ENCODE measurements around the gene KDM4C. TPM values are rescaled to one million over a fixed set of nuclear protein-coding genes. Genes with fewer than 3 reads are reported as not detected.

Gene KDM4C
- total RNA-seq, 1 experiment from 2014 or later, result 16.8 TPM

DNA sequence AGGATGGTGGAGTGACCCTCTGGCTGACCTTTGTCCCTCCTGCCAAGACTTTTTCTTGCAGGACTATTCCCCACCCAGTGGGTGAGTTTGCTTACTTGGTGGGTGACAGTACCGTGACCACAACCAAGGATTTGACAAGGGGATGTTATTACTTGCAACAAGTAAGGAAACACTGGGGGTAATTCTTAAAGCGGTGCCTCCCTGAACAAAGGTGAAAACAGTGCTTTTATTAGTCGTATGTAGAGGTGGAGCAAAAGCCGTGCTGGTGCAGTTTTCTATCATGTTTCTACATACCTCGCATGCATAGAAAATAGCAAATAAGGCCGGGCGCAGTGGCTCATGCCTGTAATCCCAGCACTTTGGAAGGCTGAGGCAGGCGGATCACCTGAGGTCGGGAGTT lies 41.0 kb upstream of the KDM4C start:
- TF ChIP-seq, protein P1, sequence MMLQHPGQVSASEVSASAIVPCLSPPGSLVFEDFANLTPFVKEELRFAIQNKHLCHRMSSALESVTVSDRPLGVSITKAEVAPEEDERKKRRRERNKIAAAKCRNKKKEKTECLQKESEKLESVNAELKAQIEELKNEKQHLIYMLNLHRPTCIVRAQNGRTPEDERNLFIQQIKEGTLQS (IDR thresholded peaks at IDR 0.05), result no peak
- TF ChIP-seq CEBPB (IDR thresholded peaks at IDR 0.05; ENCODE audit: low read depth) (no peak), SIN3A (IDR thresholded peaks at IDR 0.05; ENCODE audit: low read depth) (no peak), POLR2AphosphoS5 (IDR thresholded peaks at IDR 0.05; ENCODE audit: low read depth, low read length) (no peak), RAD21 (IDR thresholded peaks at IDR 0.05; ENCODE audit: low read depth) (no peak), ZFX (IDR thresholded peaks at IDR 0.05) (no peak)
- intact Hi-C loops (cut with micrococcal nuclease), result no loop called here

GRCh38 chr9:6723881-6724420 lies 33.8 kb upstream of the KDM4C start:
- CTCF ChIA-PET, result no interaction called here
- intact Hi-C loops (cut with micrococcal nuclease), result no loop called here
- Histone ChIP-seq H3K27me3 (ENCODE audit: insufficient read depth, low read length) (no peaks in the 10 kb centered on the region), H3K4me3 (replicated peaks in 1 of 2; ENCODE audit: low read depth in 1 of 2, low read length in 2 of 2) (no peak overlapping the region), H3K79me2 (ENCODE audit: insufficient read depth, low read length) (no peaks in the 10 kb centered on the region), H2AFZ (ENCODE audit: low read depth, low read length, poor library complexity, severe bottlenecking) (no peak overlapping the region), H3K9me2 (ENCODE audit: insufficient read depth) (no peaks in the 10 kb centered on the region), H3K9me3 (ENCODE audit: control insufficient read depth in 1 of 2, insufficient read depth in 1 of 2, low read depth in 1 of 2, low read length in 2 of 2) (no peaks in the 10 kb centered on the region), H3K4me1 (ENCODE audit: control insufficient read depth in 1 of 2, insufficient read depth in 2 of 2, low read length in 2 of 2) (no peaks in the 10 kb centered on the region), H3K9ac (ENCODE audit: low read length) (no peak overlapping the region), H4K20me1 (ENCODE audit: insufficient read depth) (no peaks in the 10 kb centered on the region), H3K27ac (ENCODE audit: low read depth, low read length) (no peak overlapping the region), H3K36me3 (ENCODE audit: control insufficient read depth in 1 of 2, insufficient read depth in 2 of 2, low read length in 2 of 2) (no peaks in the 10 kb centered on the region), H3K4me2 (ENCODE audit: low read length) (no peak overlapping the region)
- ATAC-seq (no peak), DNase-seq (ENCODE audit: low read depth, low spot score) (no peak)
- no TSS peak for BruUV-seq (replicated peaks)
- TF ChIP-seq EZH2phosphoT487 (IDR thresholded peaks at IDR 0.05; ENCODE audit: borderline replicate concordance), result no peak
- no peak for TF ChIP-seq SP1 (IDR thresholded peaks at IDR 0.05; ENCODE audit: low read depth)
- no peak for TF ChIP-seq YY1 (IDR thresholded peaks at IDR 0.05; ENCODE audit: extremely low read depth, insufficient replicate concordance, low read depth, low read length)
- TF ChIP-seq EGR1 (IDR thresholded peaks at IDR 0.05; ENCODE audit: low read depth), result no peak
- TF ChIP-seq ELF1 (IDR thresholded peaks at IDR 0.05; ENCODE audit: borderline replicate concordance, low read depth), result no peak
- no peak for TF ChIP-seq FOSL1 (IDR thresholded peaks at IDR 0.05; ENCODE audit: low read depth)
- no peak for TF ChIP-seq POLR2A (IDR thresholded peaks at IDR 0.05; ENCODE audit: borderline replicate concordance, extremely low read depth, insufficient read depth, insufficient read length)
- TF ChIP-seq POLR2AphosphoS5 (IDR thresholded peaks at IDR 0.05; ENCODE audit: low read depth, low read length), result no peak
- no peak for TF ChIP-seq ZFX (IDR thresholded peaks at IDR 0.05)
- TF ChIP-seq, protein P2, sequence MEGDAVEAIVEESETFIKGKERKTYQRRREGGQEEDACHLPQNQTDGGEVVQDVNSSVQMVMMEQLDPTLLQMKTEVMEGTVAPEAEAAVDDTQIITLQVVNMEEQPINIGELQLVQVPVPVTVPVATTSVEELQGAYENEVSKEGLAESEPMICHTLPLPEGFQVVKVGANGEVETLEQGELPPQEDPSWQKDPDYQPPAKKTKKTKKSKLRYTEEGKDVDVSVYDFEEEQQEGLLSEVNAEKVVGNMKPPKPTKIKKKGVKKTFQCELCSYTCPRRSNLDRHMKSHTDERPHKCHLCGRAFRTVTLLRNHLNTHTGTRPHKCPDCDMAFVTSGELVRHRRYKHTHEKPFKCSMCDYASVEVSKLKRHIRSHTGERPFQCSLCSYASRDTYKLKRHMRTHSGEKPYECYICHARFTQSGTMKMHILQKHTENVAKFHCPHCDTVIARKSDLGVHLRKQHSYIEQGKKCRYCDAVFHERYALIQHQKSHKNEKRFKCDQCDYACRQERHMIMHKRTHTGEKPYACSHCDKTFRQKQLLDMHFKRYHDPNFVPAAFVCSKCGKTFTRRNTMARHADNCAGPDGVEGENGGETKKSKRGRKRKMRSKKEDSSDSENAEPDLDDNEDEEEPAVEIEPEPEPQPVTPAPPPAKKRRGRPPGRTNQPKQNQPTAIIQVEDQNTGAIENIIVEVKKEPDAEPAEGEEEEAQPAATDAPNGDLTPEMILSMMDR (IDR thresholded peaks at IDR 0.05 in 2 of 3, conservative IDR thresholded peaks at IDR 0.05 in 1 of 3; ENCODE audit: borderline replicate concordance in 1 of 3, insufficient read depth in 1 of 3, low read depth in 2 of 3, low read length in 2 of 3), result no peak
- POLR2A ChIA-PET, result no interaction called here
- RAD21 ChIA-PET (ENCODE audit: low non-redundant PET in 1 of 2, low total read pairs in 2 of 2, uncharacterized antibody in 2 of 2, unreplicated experiment in 2 of 2), result no interaction called here

More for the DNA sequence above, 41.0 kb upstream of the KDM4C start:
- H3K9ac ChIP-seq (ENCODE audit: low read length), result peak overlapping the region; percentile 67
- ChIA-PET POLR2A (no interaction called here), CTCF (interaction anchor here (0.7 to 2.1 kb wide), 2 partner anchors 23 to 895 kb away, joined by 3 to 5 read pairs; no protein-coding TSS in a partner anchor), RAD21 (ENCODE audit: low non-redundant PET in 1 of 2, low total read pairs in 2 of 2, uncharacterized antibody in 2 of 2, unreplicated experiment in 2 of 2) (no interaction called here)
- no peaks in the 10 kb centered on the region for H3K9me2 ChIP-seq (ENCODE audit: insufficient read depth)
- no TSS peak for BruUV-seq (replicated peaks)
- ATAC-seq, result no peak
- peak overlapping the region; percentile 81 for H3K27ac ChIP-seq (ENCODE audit: low read depth, low read length)
- H3K79me2 ChIP-seq (ENCODE audit: insufficient read depth, low read length), result no peaks in the 10 kb centered on the region
- no peak overlapping the region for H2AFZ ChIP-seq (ENCODE audit: low read depth, low read length, poor library complexity, severe bottlenecking)
- peaks cover 0 to 12% of the 10 kb centered on the region in 2 experiments; a peak in 1 of 4 replicates for H3K4me1 ChIP-seq (ENCODE audit: control insufficient read depth in 1 of 2, insufficient read depth in 2 of 2, low read length in 2 of 2)
- no peaks in the 10 kb centered on the region for H3K9me3 ChIP-seq (ENCODE audit: control insufficient read depth in 1 of 2, insufficient read depth in 1 of 2, low read depth in 1 of 2, low read length in 2 of 2)
- no peaks in the 10 kb centered on the region for H3K27me3 ChIP-seq (ENCODE audit: insufficient read depth, low read length)
- H4K20me1 ChIP-seq (ENCODE audit: insufficient read depth), result no peaks in the 10 kb centered on the region
- H3K4me2 ChIP-seq (ENCODE audit: low read length), result peak overlapping the region; percentile 79
- peak overlapping the region; percentile 54 for H3K4me3 ChIP-seq (replicated peaks in 1 of 2; ENCODE audit: low read depth in 1 of 2, low read length in 2 of 2)
- no peaks in the 10 kb centered on the region for H3K36me3 ChIP-seq (ENCODE audit: control insufficient read depth in 1 of 2, insufficient read depth in 2 of 2, low read length in 2 of 2)
- DNase-seq (ENCODE audit: low read depth, low spot score), result no peak
